Vagina (tissue), 2 donors: ENCODE results near the gene COQ8A.

ENCODE experiments used
- POLR2A ChIP-seq, 2 donors: fragments of 450-650 bp; IDR thresholded peaks; one replicate each; pipeline ENCODE4 v1.6.1; 2017; ENCODE audit warnings: antibody characterized with exemption in 2 of 2, mild to moderate bottlenecking in 2 of 2, moderate library complexity in 2 of 2
- POLR2AphosphoS5 ChIP-seq, 2 donors: sonication (generic); formaldehyde crosslinking; IDR thresholded peaks; one replicate each; pipeline ENCODE4 v1.9.0; 2017; ENCODE audit warnings: antibody characterized with exemption in 2 of 2, mild to moderate bottlenecking in 2 of 2, low read depth in 1 of 2; ENCODE audit not compliant: insufficient read depth in 1 of 2
- TF ChIP-seq, protein P1 (sequence below), 3 experiments: fragments of 450-650 bp in 2 of 3; fragments of 200-600 bp in 1 of 3; sonication (generic) in 1 of 3; IDR thresholded peaks; one replicate each; pipeline ENCODE4 v1.5.1; 2017 to 2019; ENCODE audit warnings: antibody characterized with exemption in 3 of 3, mild to moderate bottlenecking in 2 of 3, moderate library complexity in 2 of 3

DNA sequence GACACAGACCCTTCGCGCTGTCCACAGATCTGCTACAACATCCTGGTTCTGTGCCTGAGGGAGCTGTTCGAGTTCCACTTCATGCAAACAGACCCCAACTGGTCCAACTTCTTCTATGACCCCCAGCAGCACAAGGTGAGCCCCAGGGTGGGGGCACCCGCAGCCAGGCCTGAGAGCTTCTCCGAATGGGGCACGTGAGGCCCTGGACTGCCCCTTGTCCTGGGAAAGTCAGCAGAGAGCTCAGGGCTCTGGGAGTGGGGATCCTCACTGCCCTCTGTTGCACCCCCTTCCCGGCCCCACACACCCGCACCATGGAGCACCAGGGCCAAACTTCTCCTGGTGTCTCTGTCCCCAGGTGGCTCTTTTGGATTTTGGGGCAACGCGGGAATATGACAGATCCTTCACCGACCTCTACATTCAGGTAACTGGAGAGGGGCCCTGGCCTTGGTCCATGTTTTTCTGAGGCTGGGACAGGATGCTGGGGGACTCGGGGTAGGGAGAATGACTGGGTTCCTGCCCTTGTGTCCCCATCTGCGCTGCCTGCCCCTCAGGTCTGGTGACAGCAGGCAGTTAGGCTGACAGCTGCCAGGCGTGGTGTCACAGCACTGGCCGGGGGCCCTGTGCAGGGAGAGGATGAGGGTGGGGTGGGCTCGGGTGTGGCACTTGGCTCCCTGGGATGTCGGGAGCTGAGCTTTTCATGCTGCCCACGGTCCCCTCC is 44.6 kb downstream of the COQ8A start:
- TF ChIP-seq POLR2AphosphoS5 (IDR thresholded peaks at IDR 0.05; ENCODE audit: insufficient read depth in 1 of 2, low read depth in 1 of 2): no peak
- TF ChIP-seq, protein P1, sequence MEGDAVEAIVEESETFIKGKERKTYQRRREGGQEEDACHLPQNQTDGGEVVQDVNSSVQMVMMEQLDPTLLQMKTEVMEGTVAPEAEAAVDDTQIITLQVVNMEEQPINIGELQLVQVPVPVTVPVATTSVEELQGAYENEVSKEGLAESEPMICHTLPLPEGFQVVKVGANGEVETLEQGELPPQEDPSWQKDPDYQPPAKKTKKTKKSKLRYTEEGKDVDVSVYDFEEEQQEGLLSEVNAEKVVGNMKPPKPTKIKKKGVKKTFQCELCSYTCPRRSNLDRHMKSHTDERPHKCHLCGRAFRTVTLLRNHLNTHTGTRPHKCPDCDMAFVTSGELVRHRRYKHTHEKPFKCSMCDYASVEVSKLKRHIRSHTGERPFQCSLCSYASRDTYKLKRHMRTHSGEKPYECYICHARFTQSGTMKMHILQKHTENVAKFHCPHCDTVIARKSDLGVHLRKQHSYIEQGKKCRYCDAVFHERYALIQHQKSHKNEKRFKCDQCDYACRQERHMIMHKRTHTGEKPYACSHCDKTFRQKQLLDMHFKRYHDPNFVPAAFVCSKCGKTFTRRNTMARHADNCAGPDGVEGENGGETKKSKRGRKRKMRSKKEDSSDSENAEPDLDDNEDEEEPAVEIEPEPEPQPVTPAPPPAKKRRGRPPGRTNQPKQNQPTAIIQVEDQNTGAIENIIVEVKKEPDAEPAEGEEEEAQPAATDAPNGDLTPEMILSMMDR (IDR thresholded peaks at IDR 0.05): no peak
- TF ChIP-seq POLR2A (IDR thresholded peaks at IDR 0.05): no peak
